K562 (cell line): Measurements from ENCODE around the gene BEND5. TPM values are rescaled to one million over a fixed set of nuclear protein-coding genes. Genes with fewer than 3 reads are reported as not detected.

Experiments
- BACH1 ChIP-seq: fragments of 200-800 bp; sonication (Bioruptor generic); IDR thresholded peaks from 2 replicates; pipeline ENCODE4 v1.6.1; 2016; ENCODE audit warnings: missing genetic modification characterization, missing compliant biosample characterization
- MLX ChIP-seq, 2 experiments: fragments of 450-650 bp in 1 of 2; sonication (generic) in 1 of 2; formaldehyde crosslinking; conservative IDR thresholded peaks; 2 replicates each; pipeline versions ENCODE4 v1.4.0 to v1.8.1; 2020 to 2022; ENCODE audit warnings: mild to moderate bottlenecking in 1 of 2, missing genetic modification reagents in 1 of 2
- TSC22D4 ChIP-seq: fragments of 450-650 bp; IDR thresholded peaks from 2 replicates; pipeline ENCODE4 v1.6.1; 2016; ENCODE audit warnings: missing genetic modification characterization, missing biosample characterization, control low read depth
- ZBTB26 ChIP-seq: fragments of 450-650 bp; formaldehyde crosslinking; IDR thresholded peaks from 2 replicates; pipeline ENCODE4 v1.4.0; 2022; ENCODE audit warnings: missing genetic modification characterization
- ZNF277 ChIP-seq: fragments of 250-450 bp; sonication (Bioruptor Pico); IDR thresholded peaks from 2 replicates; pipeline ENCODE4 v1.8.0; 2022; ENCODE audit warnings: inconsistent platforms, mild to moderate bottlenecking, moderate library complexity, borderline replicate concordance
- ZNF384 ChIP-seq: IDR thresholded peaks from 2 replicates; pipeline ENCODE4 v1.6.1; 2012; ENCODE audit warnings: low read depth, low read length, improper control_type of control experiment
- ZNF717 ChIP-seq: fragments of 250-450 bp; sonication (Bioruptor Pico); IDR thresholded peaks from 2 replicates; pipeline ENCODE4 v1.5.0; 2021
- polyA plus RNA-seq, 8 experiments: library from polyadenylated mRNA; depleted of rRNA in 4 of 8; stranded (reverse) in 5 of 8; unstranded in 3 of 8; fragments of >200 nt; fragmentation: Nextera tagmentation in 2 of 8; fragmentation: Illumina TruSeq in 1 of 8; extraction: Ambion mirVana in 2 of 8; extraction: Trizol in 1 of 8; gene quantifications; 2 replicates each; pipeline versions ENCODE4 v1.2.1 to v1.2.3, GENCODE V29; 2011 to 2014; ENCODE audit warnings: inconsistent platforms in 1 of 8, missing spikeins in 1 of 8
- total RNA-seq, 7 experiments: library from RNA; depleted of rRNA in 6 of 7; stranded (reverse); fragments of >200 nt in 6 of 7; fragmentation: Illumina TruSeq in 2 of 7; extraction: Trizol in 2 of 7; gene quantifications; 2 replicates each; pipeline versions ENCODE4 v1.2.1 to v1.2.3, GENCODE V29; 2011 to 2021; ENCODE audit warnings: low replicate concordance in 1 of 7
- TF ChIP-seq, protein P1 (sequence below): sonication (generic); formaldehyde crosslinking; IDR thresholded peaks from 2 replicates; pipeline ENCODE4 v1.9.0; 2022; ENCODE audit warnings: mild to moderate bottlenecking, missing genetic modification reagents

The BEND5 gene
- total and polyA plus RNA-seq, 9 of the 15 experiments (the other 6 are each of a cell fraction or from before 2014, with no cell fraction given): not detected

DNA sequence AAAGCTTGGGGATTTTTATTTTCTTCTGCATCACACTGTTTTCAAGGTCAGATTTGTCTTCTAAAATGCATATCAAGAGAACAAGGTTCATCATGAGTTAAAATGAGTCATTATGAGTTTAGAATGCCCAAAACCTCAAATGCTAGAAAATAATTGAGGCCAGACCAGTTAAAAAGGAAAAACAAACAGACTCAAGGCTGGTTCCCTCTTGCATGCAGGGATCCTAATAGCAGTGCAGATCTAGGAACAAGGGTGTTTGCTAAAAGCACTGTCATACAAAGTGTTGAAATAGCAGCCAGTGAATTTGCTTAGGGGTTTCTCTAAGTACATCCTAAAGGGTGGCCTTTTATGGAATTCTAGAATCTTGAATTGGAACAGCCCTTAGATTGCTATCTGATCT lies 15.3 kb downstream of the BEND5 start (continued):
- TF ChIP-seq ZNF717 (CRISPR knock-in tag) (no peak), BACH1 (tag) (no peak), MLX (CRISPR knock-in tag; conservative IDR thresholded peaks at IDR 0.05) (no peak), TSC22D4 (tag) (no peak), ZBTB26 (no peak), ZNF384 (no peak), ZNF277 (CRISPR knock-in tag) (no peak)
- TF ChIP-seq, protein P1, sequence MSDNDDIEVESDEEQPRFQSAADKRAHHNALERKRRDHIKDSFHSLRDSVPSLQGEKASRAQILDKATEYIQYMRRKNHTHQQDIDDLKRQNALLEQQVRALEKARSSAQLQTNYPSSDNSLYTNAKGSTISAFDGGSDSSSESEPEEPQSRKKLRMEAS (CRISPR knock-in tag): no peak
- TF ChIP-seq, all 486 proteins: peak for 0
